BLaER1 treated with 17β-estradiol and CSF1 and Interleukin-3, amounts not matched to agents 10 nM and 100 nM (cell line): ENCODE results near the gene GLIS1.

Experiments
- H3K27ac ChIP-seq, 11 experiments: shearing (Covaris generic); formaldehyde crosslinking; 2 replicates each; pipeline ENCODE4 v1.8.1; 2022
- H3K27me3 ChIP-seq, 11 experiments: shearing (Covaris generic); formaldehyde crosslinking; 2 replicates each; pipeline ENCODE4 v1.8.1; 2022
- H3K36me3 ChIP-seq, 11 experiments: shearing (Covaris generic); formaldehyde crosslinking; 2 replicates each; pipeline ENCODE4 v1.8.1; 2022
- H3K4me1 ChIP-seq, 10 experiments: shearing (Covaris generic); formaldehyde crosslinking; 2 replicates each; pipeline ENCODE4 v1.8.1; 2022
- H3K4me2 ChIP-seq, 11 experiments: shearing (Covaris generic); formaldehyde crosslinking; 2 replicates each; pipeline ENCODE4 v1.8.1; 2022
- H3K4me3 ChIP-seq, 10 experiments: shearing (Covaris generic); formaldehyde crosslinking; 2 replicates each; pipeline ENCODE4 v1.8.1; 2022
- H3K9ac ChIP-seq, 11 experiments: shearing (Covaris generic); formaldehyde crosslinking; 2 replicates each; pipeline ENCODE4 v1.8.1; 2022
- H3K9me3 ChIP-seq, 11 experiments: shearing (Covaris generic); formaldehyde crosslinking; replicated peaks in 1 of 11; 2 replicates each; pipeline ENCODE4 v1.8.1; 2022
- H4K20me1 ChIP-seq, 11 experiments: shearing (Covaris generic); formaldehyde crosslinking; 2 replicates each; pipeline ENCODE4 v1.8.1; 2022
- Cebpa-rat ChIP-seq, 11 experiments: shearing (Covaris generic); IDR thresholded peaks; 2 replicates each; pipeline ENCODE4 v1.8.1; 2022

Gene GLIS1

DNA sequence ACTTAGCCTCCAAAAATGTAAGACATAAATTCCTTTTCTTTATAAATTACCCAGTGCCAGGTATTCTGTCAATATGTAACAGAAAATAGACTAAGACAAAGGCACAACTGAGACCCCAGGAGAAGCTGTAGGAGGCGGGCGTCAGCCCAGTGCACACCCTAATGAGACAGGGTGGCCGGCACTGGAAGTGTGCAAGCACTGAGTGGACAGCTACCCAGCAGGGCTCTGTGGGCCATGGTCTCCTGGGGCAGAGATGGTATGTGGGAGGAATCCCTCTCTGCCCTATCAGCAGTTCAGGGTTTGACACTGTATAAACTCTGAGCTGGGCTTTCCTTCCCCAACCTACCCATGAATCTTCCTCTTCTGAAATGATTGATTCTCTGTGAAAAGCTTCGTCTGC, 139.5 kb downstream of the GLIS1 start:
- TF ChIP-seq Cebpa-rat (IDR thresholded peaks at IDR 0.05) = no peak
- H3K9ac ChIP-seq = no peak overlapping the region

GRCh38 chr1:53598966-53599365, 140.0 kb downstream of the GLIS1 start:
- Histone ChIP-seq H3K36me3 (no peaks in the 10 kb centered on the region), H3K27me3 (no peaks in the 10 kb centered on the region), H4K20me1 (no peaks in the 10 kb centered on the region), H3K9ac (no peak overlapping the region), H3K27ac (no peak overlapping the region), H3K4me3 (no peak overlapping the region), H3K9me3 (no peaks in the 10 kb centered on the region), H3K4me2 (no peak overlapping the region), H3K4me1 (no peaks in the 10 kb centered on the region)
- TF ChIP-seq Cebpa-rat (IDR thresholded peaks at IDR 0.05) = no peak

More for the DNA sequence above, 139.5 kb downstream of the GLIS1 start:
- no peak overlapping the region for H3K4me2 ChIP-seq
- H3K36me3 ChIP-seq = no peaks in the 10 kb centered on the region
- no peak overlapping the region for H3K27ac ChIP-seq
- no peaks in the 10 kb centered on the region for H4K20me1 ChIP-seq
- no peaks in the 10 kb centered on the region for H3K9me3 ChIP-seq
- no peak overlapping the region for H3K4me3 ChIP-seq
- no peaks in the 10 kb centered on the region for H3K27me3 ChIP-seq
- no peaks in the 10 kb centered on the region for H3K4me1 ChIP-seq

- Histone ChIP-seq H3K27me3 (no peaks in the 10 kb centered on the region), H3K36me3 (no peaks in the 10 kb centered on the region), H3K9me3 (no peaks in the 10 kb centered on the region), H4K20me1 (no peaks in the 10 kb centered on the region), H3K27ac (no peak overlapping the region), H3K9ac (no peak overlapping the region), H3K4me3 (no peak overlapping the region), H3K4me1 (no peaks in the 10 kb centered on the region), H3K4me2 (no peak overlapping the region)
- TF ChIP-seq Cebpa-rat (IDR thresholded peaks at IDR 0.05) = no peak
Measured at GRCh38 chr1:53595906-53596305, 143.1 kb downstream of the GLIS1 start.

GRCh38 chr1:53594391-53595180, 144.4 kb downstream of the GLIS1 start:
- Histone ChIP-seq H3K27me3 (no peaks in the 10 kb centered on the region), H3K36me3 (no peaks in the 10 kb centered on the region), H4K20me1 (no peaks in the 10 kb centered on the region), H3K4me1 (no peaks in the 10 kb centered on the region), H3K9me3 (no peaks in the 10 kb centered on the region), H3K4me2 (no peak overlapping the region), H3K9ac (no peak overlapping the region), H3K27ac (no peak overlapping the region), H3K4me3 (no peak overlapping the region)
- no peak for TF ChIP-seq Cebpa-rat (IDR thresholded peaks at IDR 0.05)

- Histone ChIP-seq H3K27me3 (no peaks in the 10 kb centered on the region), H3K4me2 (no peak overlapping the region), H3K4me3 (no peak overlapping the region), H3K4me1 (no peaks in the 10 kb centered on the region), H3K36me3 (no peaks in the 10 kb centered on the region), H3K9ac (no peak overlapping the region), H3K27ac (no peak overlapping the region), H3K9me3 (no peaks in the 10 kb centered on the region), H4K20me1 (no peaks in the 10 kb centered on the region)
- no peak for TF ChIP-seq Cebpa-rat (IDR thresholded peaks at IDR 0.05)
Measured at GRCh38 chr1:53593758-53594380, 145.1 kb downstream of the GLIS1 start.

GRCh38 chr1:53592985-53593757, 145.8 kb downstream of the GLIS1 start:
- no peak for TF ChIP-seq Cebpa-rat (IDR thresholded peaks at IDR 0.05)
- Histone ChIP-seq H3K9ac (no peak overlapping the region), H3K27me3 (no peaks in the 10 kb centered on the region), H3K4me3 (no peak overlapping the region), H3K4me2 (no peak overlapping the region), H3K4me1 (no peaks in the 10 kb centered on the region), H3K9me3 (no peaks in the 10 kb centered on the region), H4K20me1 (no peaks in the 10 kb centered on the region), H3K36me3 (no peaks in the 10 kb centered on the region), H3K27ac (no peak overlapping the region)

GRCh38 chr1:53592521-53592982, 146.4 kb downstream of the GLIS1 start:
- TF ChIP-seq Cebpa-rat (IDR thresholded peaks at IDR 0.05) = no peak
- Histone ChIP-seq H3K4me1 (no peaks in the 10 kb centered on the region), H3K4me2 (no peak overlapping the region)

DNA sequence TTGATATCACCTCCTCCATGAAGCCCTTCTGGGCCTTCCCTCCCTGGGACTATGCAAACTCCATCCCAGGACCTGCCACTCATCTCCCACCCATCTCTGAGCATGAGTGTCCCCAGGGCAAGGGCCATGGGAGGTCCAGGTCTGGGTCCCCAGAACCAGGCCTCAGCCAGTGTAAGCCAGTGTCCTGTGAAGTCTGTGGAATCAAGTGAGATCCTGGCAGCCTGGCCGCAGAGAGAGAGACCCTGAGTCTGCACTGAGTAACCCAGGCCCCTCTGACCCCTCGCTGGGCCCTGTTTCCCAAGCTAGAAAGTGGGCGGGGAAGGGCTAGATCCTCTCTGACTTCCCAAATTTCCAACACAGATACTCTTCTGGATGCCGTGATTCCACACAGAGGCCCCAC, 147.0 kb downstream of the GLIS1 start:
- Histone ChIP-seq H3K4me1 (no peaks in the 10 kb centered on the region), H3K27me3 (no peaks in the 10 kb centered on the region), H3K9ac (no peak overlapping the region), H3K4me2 (no peak overlapping the region), H3K36me3 (no peaks in the 10 kb centered on the region), H4K20me1 (no peaks in the 10 kb centered on the region), H3K27ac (no peak overlapping the region), H3K9me3 (no peaks in the 10 kb centered on the region), H3K4me3 (no peak overlapping the region)
- TF ChIP-seq Cebpa-rat (IDR thresholded peaks at IDR 0.05) = no peak

More at GRCh38 chr1:53592521-53592982, 146.4 kb downstream of the GLIS1 start:
- no peaks in the 10 kb centered on the region for H3K9me3 ChIP-seq
- no peak overlapping the region for H3K27ac ChIP-seq
- H4K20me1 ChIP-seq = no peaks in the 10 kb centered on the region
- no peaks in the 10 kb centered on the region for H3K36me3 ChIP-seq
- H3K9ac ChIP-seq = no peak overlapping the region
- H3K4me3 ChIP-seq = no peak overlapping the region
- no peaks in the 10 kb centered on the region for H3K27me3 ChIP-seq
